Stomach smooth muscle (tissue), 2 donors: ENCODE results near the gene UNC5B.

ENCODE experiments used
- H3K27ac ChIP-seq: one replicate; pipeline ENCODE4 v1.7.0; 2013; ENCODE audit warnings: mild to moderate bottlenecking, low read length, inconsistent platforms
- H3K27me3 ChIP-seq, 2 donors: one replicate each; pipeline ENCODE4 v1.7.0; 2013; ENCODE audit warnings: low read length in 2 of 2; ENCODE audit not compliant: insufficient read depth in 2 of 2, control insufficient read depth in 1 of 2
- H3K36me3 ChIP-seq, 2 donors: one replicate each; pipeline ENCODE4 v1.7.0; 2013; ENCODE audit warnings: low read length in 2 of 2; ENCODE audit not compliant: control insufficient read depth in 2 of 2, insufficient read depth in 2 of 2
- H3K4me1 ChIP-seq: one replicate; pipeline ENCODE4 v1.7.0; 2013; ENCODE audit warnings: low read length; ENCODE audit not compliant: control insufficient read depth, insufficient read depth
- H3K4me3 ChIP-seq, 2 donors: one replicate each; pipeline ENCODE4 v1.7.0; 2013; ENCODE audit warnings: low read length in 2 of 2
- H3K9ac ChIP-seq, 2 donors: one replicate each; pipeline ENCODE4 v1.7.0; 2013; ENCODE audit warnings: low read length in 2 of 2, mild to moderate bottlenecking in 1 of 2
- H3K9me3 ChIP-seq, 2 donors: one replicate each; pipeline ENCODE4 v1.7.0; 2013; ENCODE audit warnings: low read length in 2 of 2; ENCODE audit not compliant: control insufficient read depth in 2 of 2
- donor health status: healthy.
- donor health status: Pancreatic carcinoma.

The UNC5B gene

GRCh38 chr10:71212318-71213126 lies at the start of gene UNC5B:
Gene UNC5B, plus strand, starts transcription at chr10:71212570. Its CDS starts 416 bp downstream, at chr10:71212986.
- Histone ChIP-seq H3K27me3 (peaks cover 11 to 18% of the 10 kb centered on the region in 2 donors), H3K9me3 (no peaks in the 10 kb centered on the region), H3K27ac (peak within 1 kb of the TSS; percentile 75), H3K9ac (peak within 1 kb of the TSS; percentile 70 to 75), H3K4me1 (peaks cover 43% of the 10 kb centered on the region), H3K36me3 (no peaks in the 10 kb centered on the region), H3K4me3 (peak within 1 kb of the TSS; percentile 66 to 84)

GRCh38 chr10:71173466-71173865 lies 38.9 kb upstream of the UNC5B start:
- no peak overlapping the region for H3K27ac ChIP-seq
- H3K9me3 ChIP-seq = no peaks in the 10 kb centered on the region
- no peaks in the 10 kb centered on the region for H3K27me3 ChIP-seq
- H3K4me3 ChIP-seq = no peak overlapping the region
- no peaks in the 10 kb centered on the region for H3K36me3 ChIP-seq
- no peaks in the 10 kb centered on the region for H3K4me1 ChIP-seq
- no peak overlapping the region for H3K9ac ChIP-seq

- no peaks in the 10 kb centered on the region for H3K36me3 ChIP-seq
- no peak overlapping the region for H3K4me3 ChIP-seq
- no peak overlapping the region for H3K9ac ChIP-seq
- no peaks in the 10 kb centered on the region for H3K9me3 ChIP-seq
- H3K4me1 ChIP-seq = no peaks in the 10 kb centered on the region
- H3K27me3 ChIP-seq = peaks cover 0 to 2% of the 10 kb centered on the region in 2 donors
- H3K27ac ChIP-seq = no peak overlapping the region
Observed at GRCh38 chr10:71176661-71177060, 35.7 kb upstream of the UNC5B start.

GRCh38 chr10:71177651-71178199 lies 34.6 kb upstream of the UNC5B start:
- H3K4me3 ChIP-seq = no peak overlapping the region
- peaks cover 0 to 2% of the 10 kb centered on the region in 2 donors for H3K27me3 ChIP-seq
- H3K9me3 ChIP-seq = no peaks in the 10 kb centered on the region
- H3K36me3 ChIP-seq = no peaks in the 10 kb centered on the region
- H3K27ac ChIP-seq = no peak overlapping the region
- no peaks in the 10 kb centered on the region for H3K4me1 ChIP-seq
- no peak overlapping the region for H3K9ac ChIP-seq

GRCh38 chr10:71178880-71179279 lies 33.5 kb upstream of the UNC5B start:
- Histone ChIP-seq H3K9me3 (no peaks in the 10 kb centered on the region), H3K4me3 (no peak overlapping the region), H3K4me1 (no peaks in the 10 kb centered on the region), H3K9ac (no peak overlapping the region), H3K36me3 (no peaks in the 10 kb centered on the region), H3K27ac (no peak overlapping the region), H3K27me3 (peaks cover 0 to 2% of the 10 kb centered on the region in 2 donors)

- H3K4me3 ChIP-seq = no peak overlapping the region
- H3K36me3 ChIP-seq = no peaks in the 10 kb centered on the region
Observed at GRCh38 chr10:71179382-71179781, 33.0 kb upstream of the UNC5B start.

GRCh38 chr10:71184421-71184820 lies 27.9 kb upstream of the UNC5B start:
- no peak overlapping the region for H3K27ac ChIP-seq
- no peaks in the 10 kb centered on the region for H3K36me3 ChIP-seq
- H3K27me3 ChIP-seq = peaks cover 0 to 2% of the 10 kb centered on the region in 2 donors
- H3K4me3 ChIP-seq = no peak overlapping the region
- H3K4me1 ChIP-seq = peaks cover 17% of the 10 kb centered on the region
- no peak overlapping the region for H3K9ac ChIP-seq
- H3K9me3 ChIP-seq = no peaks in the 10 kb centered on the region

More at GRCh38 chr10:71179382-71179781, 33.0 kb upstream of the UNC5B start:
- Histone ChIP-seq H3K4me1 (no peaks in the 10 kb centered on the region), H3K9me3 (no peaks in the 10 kb centered on the region), H3K9ac (no peak overlapping the region), H3K27me3 (peaks cover 0 to 2% of the 10 kb centered on the region in 2 donors), H3K27ac (no peak overlapping the region)

GRCh38 chr10:71185209-71185608 lies 27.2 kb upstream of the UNC5B start:
- peaks cover 0 to 2% of the 10 kb centered on the region in 2 donors for H3K27me3 ChIP-seq
- H3K4me3 ChIP-seq = no peak overlapping the region
- H3K36me3 ChIP-seq = no peaks in the 10 kb centered on the region
- H3K4me1 ChIP-seq = peaks cover 17% of the 10 kb centered on the region
- H3K27ac ChIP-seq = no peak overlapping the region
- no peaks in the 10 kb centered on the region for H3K9me3 ChIP-seq
- H3K9ac ChIP-seq = no peak overlapping the region

GRCh38 chr10:71187197-71187596 lies 25.2 kb upstream of the UNC5B start:
- Histone ChIP-seq H3K9ac (no peak overlapping the region), H3K9me3 (no peaks in the 10 kb centered on the region), H3K36me3 (no peaks in the 10 kb centered on the region), H3K27me3 (no peaks in the 10 kb centered on the region), H3K27ac (no peak overlapping the region), H3K4me3 (no peak overlapping the region), H3K4me1 (peaks cover 17% of the 10 kb centered on the region)

GRCh38 chr10:71187600-71187999 lies 24.8 kb upstream of the UNC5B start:
- H3K27me3 ChIP-seq = no peaks in the 10 kb centered on the region
- H3K4me1 ChIP-seq = peaks cover 17% of the 10 kb centered on the region
- no peak overlapping the region for H3K9ac ChIP-seq
- H3K9me3 ChIP-seq = no peaks in the 10 kb centered on the region
- no peaks in the 10 kb centered on the region for H3K36me3 ChIP-seq
- no peak overlapping the region for H3K4me3 ChIP-seq
- H3K27ac ChIP-seq = no peak overlapping the region

- Histone ChIP-seq H3K36me3 (no peaks in the 10 kb centered on the region), H3K9ac (no peak overlapping the region), H3K4me3 (no peak overlapping the region), H3K27ac (no peak overlapping the region), H3K4me1 (peaks cover 17% of the 10 kb centered on the region), H3K27me3 (no peaks in the 10 kb centered on the region), H3K9me3 (no peaks in the 10 kb centered on the region)
Observed at GRCh38 chr10:71188201-71188600, 24.2 kb upstream of the UNC5B start.
